ENCODE data around the gene ZNF486.
"Not testable (repeated sequence)": the region's sequence is repeated elsewhere in the genome, so short reads cannot be mapped to it uniquely, and the experiment has no call there.

- not testable (repeated sequence) for TF ChIP-seq POLR2AphosphoS5 (IDR thresholded peaks at IDR 0.05; ENCODE audit: borderline replicate concordance, low read depth, low read length); EZH2 (IDR thresholded peaks at IDR 0.05); FOXP2 (optimal IDR thresholded peaks at IDR 0.05; ENCODE audit: control extremely low read depth, extremely low read length, insufficient read depth)
These were observed 81.2 kb downstream of the ZNF486 start for GRCh38 chr19:20248258-20248657.
